ENCODE data around the gene PRLR.
"Not testable (repeated sequence)": the region's sequence is repeated elsewhere in the genome, so short reads cannot be mapped to it uniquely, and the experiment has no call there.

The PRLR gene

GRCh38 chr5:35122819-35123218, 107.5 kb downstream of the PRLR start:
- no peak for DNase-seq (ENCODE audit: low spot score)
- no peak for TF ChIP-seq CTCF (IDR thresholded peaks at IDR 0.05; ENCODE audit: extremely low read depth, insufficient read depth, missing control alignments)
- in situ Hi-C loops (cut with MboI; ENCODE audit: low pct_unique_long_range_greater_than_20kb, low sequenced_read_pairs, unreplicated experiment), result no loop called here

GRCh38 chr5:35120715-35121114, 109.6 kb downstream of the PRLR start:
- TF ChIP-seq CTCF (IDR thresholded peaks at IDR 0.05; ENCODE audit: extremely low read depth, insufficient read depth, missing control alignments), result no peak
- DNase-seq (ENCODE audit: low spot score), result no peak
- in situ Hi-C loops (cut with MboI; ENCODE audit: low pct_unique_long_range_greater_than_20kb, low sequenced_read_pairs, unreplicated experiment), result no loop called here

DNA sequence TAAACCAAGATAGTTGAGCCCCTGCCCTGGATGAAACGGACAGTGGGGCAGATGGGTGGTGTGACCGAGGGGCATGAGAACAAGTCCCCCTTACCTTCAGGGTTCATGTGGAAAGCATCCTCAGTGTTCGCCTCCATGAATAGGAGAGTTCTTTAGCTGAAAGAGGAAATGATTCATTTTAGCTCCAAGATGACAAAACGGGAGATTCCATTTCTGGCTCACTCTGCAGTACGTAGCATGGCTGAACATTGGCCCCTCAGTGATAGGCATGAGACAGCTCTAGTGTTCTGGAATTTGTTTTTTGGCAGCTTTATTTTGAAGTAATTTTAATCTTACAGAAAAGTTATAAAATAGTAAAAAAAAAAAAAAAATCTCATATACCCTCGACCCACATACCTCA, 112.3 kb downstream of the PRLR start:
- no peak for TF ChIP-seq CTCF (IDR thresholded peaks at IDR 0.05; ENCODE audit: extremely low read depth, insufficient read depth, missing control alignments)
- in situ Hi-C loops (cut with MboI; ENCODE audit: low pct_unique_long_range_greater_than_20kb, low sequenced_read_pairs, unreplicated experiment), result no loop called here
- DNase-seq (ENCODE audit: low spot score), result peak; percentile 17

DNA sequence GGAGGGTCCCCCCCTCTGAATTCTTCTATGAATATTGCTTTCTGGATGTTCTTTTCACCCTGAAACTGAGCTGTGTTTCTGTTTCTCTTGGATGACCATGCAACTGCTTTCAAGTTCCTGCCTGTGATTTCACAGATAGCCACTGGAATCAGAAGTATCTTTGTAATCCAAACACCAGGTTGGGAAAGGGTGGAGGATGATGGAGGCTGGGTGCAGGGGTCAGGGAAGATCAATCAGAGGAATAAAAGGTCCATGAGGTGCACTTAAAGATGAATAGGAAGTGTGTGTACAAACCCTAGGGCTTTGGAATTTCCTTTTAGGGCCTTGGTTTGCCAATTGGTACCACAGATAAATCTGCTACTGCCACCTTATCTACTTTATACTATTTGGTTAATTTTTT, 114.4 kb downstream of the PRLR start:
- DNase-seq (ENCODE audit: low spot score), result no peak
- TF ChIP-seq CTCF (IDR thresholded peaks at IDR 0.05; ENCODE audit: extremely low read depth, insufficient read depth, missing control alignments), result no peak
- in situ Hi-C loops (cut with MboI; ENCODE audit: low pct_unique_long_range_greater_than_20kb, low sequenced_read_pairs, unreplicated experiment), result no loop called here

DNA sequence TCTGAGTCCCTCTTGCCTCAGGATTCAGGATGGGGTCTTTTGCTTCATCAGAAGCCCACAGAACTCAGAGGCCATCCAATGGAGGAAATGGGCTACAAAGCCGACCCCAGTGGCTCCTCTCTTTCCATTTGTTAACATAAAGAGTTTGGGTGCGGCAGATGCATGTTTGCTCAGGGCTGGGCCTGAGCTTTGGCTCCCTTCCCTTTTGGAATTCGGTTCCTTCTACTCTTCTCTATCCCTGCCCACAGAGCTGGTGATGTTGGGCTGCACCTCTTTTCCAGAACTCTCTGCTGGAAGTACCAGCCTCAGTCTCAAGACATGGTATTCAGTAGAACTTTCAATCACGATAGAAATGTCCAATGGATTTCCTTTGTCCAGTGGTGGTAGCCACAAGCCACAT, 115.6 kb downstream of the PRLR start:
- TF ChIP-seq CTCF (IDR thresholded peaks at IDR 0.05; ENCODE audit: extremely low read depth, insufficient read depth, missing control alignments), result no peak
- in situ Hi-C loops (cut with MboI; ENCODE audit: low pct_unique_long_range_greater_than_20kb, low sequenced_read_pairs, unreplicated experiment), result no loop called here
- DNase-seq (ENCODE audit: low spot score), result no peak

GRCh38 chr5:35112300-35112699, 118.0 kb downstream of the PRLR start:
- in situ Hi-C loops (cut with MboI; ENCODE audit: low pct_unique_long_range_greater_than_20kb, low sequenced_read_pairs, unreplicated experiment), result no loop called here
- no peak for TF ChIP-seq CTCF (IDR thresholded peaks at IDR 0.05; ENCODE audit: extremely low read depth, insufficient read depth, missing control alignments)
- no peak for DNase-seq (ENCODE audit: low spot score)

GRCh38 chr5:35104550-35104949, 125.7 kb downstream of the PRLR start:
- DNase-seq (ENCODE audit: low spot score); in situ Hi-C loops (cut with MboI; ENCODE audit: low pct_unique_long_range_greater_than_20kb, low sequenced_read_pairs, unreplicated experiment): not testable (repeated sequence)

All from GM13977 (cell line).